Measurements from ENCODE around the gene NUDT21.
"Not testable (repeated sequence)": the region's sequence is repeated elsewhere in the genome, so short reads cannot be mapped to it uniquely, and the experiment has no call there.

The NUDT21 gene

DNA sequence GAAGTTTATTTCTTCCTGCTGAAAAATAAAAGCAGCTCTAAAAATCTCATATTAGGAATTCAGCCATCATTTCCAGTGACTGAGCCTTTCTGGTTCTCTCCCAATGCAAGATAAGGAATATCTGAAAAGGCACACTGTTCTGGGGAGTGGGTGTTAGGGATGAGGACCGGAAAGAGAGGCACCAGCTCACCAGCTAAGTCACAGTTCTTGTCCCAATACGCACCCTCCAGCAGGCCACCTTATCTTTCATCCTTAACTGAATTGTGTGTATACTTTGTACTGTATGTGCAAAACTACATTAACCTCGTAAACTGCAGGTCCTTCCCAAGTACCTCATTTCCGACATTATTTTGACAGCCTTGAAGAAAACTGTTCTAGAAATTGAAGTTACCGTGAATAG lies 36.8 kb downstream of the NUDT21 start:
- DNase-seq: no peak

- DNase-seq: no peak
Measured at GRCh38 chr16:56413381-56413780, 37.8 kb downstream of the NUDT21 start.

- DNase-seq: no peak
Measured at GRCh38 chr16:56411624-56412023, 39.5 kb downstream of the NUDT21 start.

DNA sequence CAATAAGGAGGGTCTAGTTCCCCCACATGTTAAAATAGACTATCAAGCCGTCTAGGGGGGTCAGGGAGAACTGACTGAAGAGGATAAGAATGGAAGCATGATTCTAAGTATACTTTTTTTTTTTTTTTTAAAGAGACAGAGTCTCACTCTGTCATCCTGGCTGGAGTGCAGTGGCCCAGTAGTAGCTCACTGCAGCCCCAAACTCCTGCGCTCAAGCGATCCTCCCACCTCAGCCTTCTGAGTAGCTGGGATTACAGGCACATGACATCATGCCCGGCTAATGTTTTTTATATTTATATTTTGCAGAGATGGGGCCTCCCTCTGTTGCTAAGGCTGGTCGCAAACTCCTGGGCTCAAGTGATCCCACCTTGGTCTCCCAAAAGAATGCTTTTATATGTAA lies 40.0 kb downstream of the NUDT21 start:
- DNase-seq: no peak

GRCh38 chr16:56409195-56409594 lies 41.9 kb downstream of the NUDT21 start:
- DNase-seq: no peak

DNA sequence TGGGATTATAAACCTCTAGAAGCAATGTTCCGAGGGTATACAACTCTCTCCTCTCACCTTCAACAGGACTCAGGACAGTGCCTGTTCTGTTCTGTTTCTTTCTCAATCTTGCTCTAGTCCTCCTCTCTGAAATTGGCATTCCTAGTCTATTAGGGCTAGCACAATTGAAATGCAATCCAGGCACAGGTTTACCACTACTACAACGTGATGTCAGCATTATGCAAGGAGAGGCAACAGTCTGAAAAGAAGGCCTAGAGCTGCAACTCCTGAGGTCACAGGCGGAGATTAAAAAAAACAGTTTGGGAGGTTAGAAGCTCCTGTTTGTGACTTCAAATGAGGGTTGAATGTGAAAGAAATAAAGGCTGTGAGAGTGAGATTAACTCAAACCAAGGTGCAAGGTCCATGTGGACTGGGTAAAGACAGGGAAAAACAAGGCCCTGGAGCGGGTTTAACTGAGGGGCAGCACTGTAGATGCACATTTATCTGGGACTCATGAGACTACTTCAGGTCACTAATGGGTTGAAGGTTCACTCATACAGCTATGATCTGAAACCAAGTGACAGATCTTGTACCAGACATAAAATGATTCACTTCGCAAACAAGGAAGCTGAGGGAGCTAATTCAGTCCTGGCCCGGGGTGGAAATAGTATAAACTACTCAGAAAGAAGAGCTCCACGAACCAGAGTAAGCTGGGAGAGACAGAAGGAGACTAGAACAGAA lies 42.6 kb downstream of the NUDT21 start:
- DNase-seq: no peak

DNA sequence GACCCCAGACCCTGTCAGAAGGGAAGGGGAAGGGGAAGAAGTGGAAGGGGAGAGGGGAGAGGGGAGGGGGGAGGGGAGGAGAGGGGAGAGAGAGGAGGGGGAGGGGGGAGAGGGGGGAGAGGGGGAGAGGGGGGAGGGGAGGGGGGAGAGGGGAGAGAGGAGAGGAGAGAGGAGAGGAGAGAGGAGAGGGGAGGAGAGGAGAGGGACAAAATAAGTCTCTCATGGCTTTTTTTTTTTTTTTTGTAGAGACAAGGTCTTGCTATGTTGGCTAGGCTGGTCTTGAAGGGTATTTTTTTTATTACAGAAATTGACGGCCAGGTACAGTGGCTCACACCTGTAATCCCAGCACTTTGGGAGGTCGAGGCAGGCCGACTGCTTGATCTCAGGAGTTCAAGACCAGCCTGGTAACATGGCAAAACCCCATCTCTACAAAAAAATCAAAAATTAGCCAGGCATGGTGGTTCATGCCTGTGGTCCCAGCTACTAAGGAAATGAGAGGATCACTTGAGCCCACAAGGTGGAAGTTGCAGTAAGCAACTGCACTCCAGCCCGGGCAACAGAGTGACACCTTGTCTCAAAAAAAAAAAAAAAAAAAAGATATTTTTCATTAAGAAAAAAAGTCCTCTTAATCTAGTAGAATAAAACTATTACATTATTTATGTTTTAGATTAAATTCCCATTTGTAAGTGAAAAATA lies 45.0 kb downstream of the NUDT21 start:
- DNase-seq: no peak

DNA sequence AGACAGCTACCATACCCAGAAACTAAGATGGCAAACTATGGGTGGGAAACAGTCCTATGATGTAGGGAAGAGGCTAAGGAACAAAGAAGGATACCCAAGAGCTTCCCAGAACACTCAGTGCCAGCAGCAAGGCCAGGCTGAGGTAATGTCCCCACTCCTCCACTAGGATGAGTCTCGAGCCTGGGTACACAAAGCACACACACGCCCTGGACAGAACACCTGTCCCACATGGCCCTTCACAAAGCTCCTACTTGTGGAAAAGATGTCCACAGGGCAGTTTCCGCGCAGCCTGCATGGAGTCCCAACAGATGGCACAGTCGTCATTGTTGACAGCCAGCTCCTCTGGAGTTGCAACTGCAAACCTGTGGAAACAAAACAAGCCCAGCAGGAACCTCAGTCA lies 49.6 kb downstream of the NUDT21 start:
- DNase-seq: no peak

DNA sequence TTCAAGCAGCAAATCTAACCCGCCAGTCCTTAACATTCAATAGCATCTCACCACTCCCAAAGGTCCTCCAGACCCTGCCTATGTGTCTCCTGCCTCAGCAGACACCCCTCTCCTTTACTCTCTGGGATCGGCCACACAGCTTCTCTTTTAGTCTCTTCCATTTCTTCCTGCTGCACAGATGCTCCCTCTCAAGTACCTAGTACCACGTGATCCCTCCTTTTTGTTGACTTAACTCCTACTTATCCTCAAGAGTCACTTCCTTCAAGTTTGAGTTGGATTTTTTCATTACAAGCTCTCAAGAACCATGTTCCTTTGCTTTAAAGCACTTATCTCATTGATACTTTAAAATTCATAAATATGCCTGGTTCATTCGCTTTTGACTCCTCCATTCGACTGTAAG lies 50.7 kb downstream of the NUDT21 start:
- no peak for DNase-seq

GRCh38 chr16:56399486-56399885 lies 51.6 kb downstream of the NUDT21 start:
- no peak for DNase-seq

GRCh38 chr16:56399047-56399446 lies 52.1 kb downstream of the NUDT21 start:
- DNase-seq: no peak

- not testable (repeated sequence) for DNase-seq
Measured at GRCh38 chr16:56396724-56397123, 54.4 kb downstream of the NUDT21 start.

DNA sequence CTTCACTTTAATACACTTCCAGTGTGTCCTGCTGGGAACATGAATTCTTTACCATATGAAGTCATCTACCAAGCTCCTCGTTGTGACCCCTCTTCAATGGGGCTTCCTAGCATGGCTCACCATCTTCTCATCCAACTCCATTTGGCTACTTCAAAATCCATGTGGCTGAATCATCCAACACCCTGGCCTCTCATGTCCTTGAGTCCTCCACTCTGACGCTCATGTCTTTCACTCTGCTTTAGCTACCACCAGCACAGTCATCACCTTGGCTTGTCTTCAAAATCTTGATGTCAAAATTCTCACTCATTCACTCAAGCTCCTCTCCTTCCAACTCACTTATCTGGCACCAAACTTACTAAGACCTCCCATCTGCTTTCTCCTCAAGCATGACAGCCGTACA lies 61.6 kb downstream of the NUDT21 start:
- DNase-seq: no peak

GRCh38 chr16:56388209-56388608 lies 62.9 kb downstream of the NUDT21 start:
- DNase-seq: no peak

GRCh38 chr16:56387396-56387795 lies 63.7 kb downstream of the NUDT21 start:
- DNase-seq: no peak

DNA sequence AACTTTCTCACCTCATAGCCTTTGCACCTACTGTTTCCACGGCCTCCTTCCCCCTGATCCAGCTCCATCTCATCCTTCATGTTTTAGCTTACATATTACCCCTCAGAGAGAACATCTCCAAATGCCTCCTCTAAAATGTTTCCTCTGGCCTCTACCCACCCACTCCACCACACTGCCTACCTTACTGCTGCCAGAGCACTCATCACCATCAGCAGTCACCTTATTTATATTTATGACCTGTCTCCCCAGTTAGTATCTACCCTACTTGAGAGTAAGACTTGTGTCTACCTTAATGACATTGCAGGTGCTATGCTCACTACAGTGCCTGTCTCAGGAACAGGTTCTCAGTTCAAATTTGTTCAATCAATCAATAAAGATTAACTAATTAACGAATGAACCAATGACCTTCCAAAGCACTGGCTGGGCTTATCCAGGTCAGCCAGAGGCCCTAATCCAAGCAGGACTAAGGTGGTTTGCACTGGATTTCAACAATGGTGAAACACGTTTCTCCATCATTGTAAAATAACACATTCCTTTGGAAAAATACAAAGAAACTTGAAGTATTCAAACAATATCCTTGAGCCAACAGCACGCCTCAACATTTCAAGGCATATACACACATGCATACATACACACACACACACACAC lies 66.9 kb downstream of the NUDT21 start:
- DNase-seq: no peak

- DNase-seq: no peak
Measured at GRCh38 chr16:56382901-56383355, 68.2 kb downstream of the NUDT21 start.

- no peak for DNase-seq
Measured at GRCh38 chr16:56382459-56382858, 68.7 kb downstream of the NUDT21 start.

GRCh38 chr16:56380778-56381485 lies 70.2 kb downstream of the NUDT21 start:
- not testable (repeated sequence) for DNase-seq
